Breast epithelium (tissue), 4 donors: ENCODE data around the gene EEF1A2. TPM values are rescaled to one million over a fixed set of nuclear protein-coding genes. Genes with fewer than 3 reads are reported as not detected.
"Not testable (repeated sequence)": the region's sequence is repeated elsewhere in the genome, so short reads cannot be mapped to it uniquely, and the experiment has no call there.

Source experiments
- DNase-seq, 2 donors: peaks; one replicate each; pipeline ENCODE4 v3.0.0-alpha.2; 2019; ENCODE audit warnings: low spot score in 2 of 2
- H3K27ac ChIP-seq, 2 donors: fragments of 200-600 bp; sonication (generic) in 1 of 2; one replicate each; pipeline ENCODE4 v1.5.1; 2016 to 2019; ENCODE audit warnings: mild to moderate bottlenecking in 1 of 2
- H3K27me3 ChIP-seq, 2 donors: fragments of 200-600 bp; sonication (generic) in 1 of 2; one replicate each; pipeline versions ENCODE4 v1.5.1 to v1.6.0; 2017 to 2019; ENCODE audit warnings: control low read depth in 1 of 2, mild to moderate bottlenecking in 1 of 2
- H3K36me3 ChIP-seq: fragments of 200-600 bp; one replicate; pipeline ENCODE4 v1.5.1; 2019
- H3K4me1 ChIP-seq, 2 donors: fragments of 200-600 bp; sonication (generic); one replicate each; pipeline ENCODE4 v1.5.1; 2016 to 2019; ENCODE audit warnings: control low read depth in 1 of 2
- H3K4me3 ChIP-seq, 3 donors: fragments of 200-600 bp; sonication (generic); 1 replicate in 2 of 3; 2 replicates in 1 of 3; pipeline ENCODE4 v1.5.1; 2016 to 2019; ENCODE audit warnings: mild to moderate bottlenecking in 3 of 3, moderate library complexity in 2 of 3
- H3K9me3 ChIP-seq, 2 donors: fragments of 200-600 bp; sonication (generic) in 1 of 2; one replicate each; pipeline ENCODE4 v1.5.1; 2016 to 2019; ENCODE audit warnings: control low read depth in 1 of 2
- POLR2A ChIP-seq: fragments of 450-650 bp; IDR thresholded peaks from one replicate; pipeline ENCODE4 v1.6.1; 2016; ENCODE audit warnings: antibody characterized with exemption, mild to moderate bottlenecking, moderate library complexity
- POLR2AphosphoS5 ChIP-seq, 3 donors: sonication (generic); formaldehyde crosslinking; IDR thresholded peaks; one replicate each; pipeline ENCODE4 v1.6.1; 2017; ENCODE audit warnings: antibody characterized with exemption in 3 of 3
- intact Hi-C: fragments of 100-400 bp; cut with DNase I; formaldehyde crosslinking; loops from one replicate; pipeline ENCODE4 v1.15.1; 2023; ENCODE audit warnings: low total_unique reads
- total RNA-seq, 3 donors: library from RNA; depleted of rRNA; stranded (reverse); fragments of >200 nt; gene quantifications; one replicate each; pipeline ENCODE4 v1.1.0, GENCODE V29; 2016
- TF ChIP-seq, protein P1 (sequence below), 3 donors: fragments of 450-650 bp; IDR thresholded peaks; one replicate each; pipeline ENCODE4 v1.5.1; 2016 to 2017; ENCODE audit warnings: antibody characterized with exemption in 3 of 3, mild to moderate bottlenecking in 3 of 3, moderate library complexity in 3 of 3

Gene EEF1A2
- total RNA-seq, 3 donors from 2014 or later, result 0.48 to 20.6 (median 4.8) TPM

GRCh38 chr20:63483834-63484233 lies 15.0 kb downstream of the EEF1A2 start:
- no peak overlapping the region for H3K4me3 ChIP-seq
- TF ChIP-seq POLR2A, result no peak
- TF ChIP-seq POLR2AphosphoS5 (IDR thresholded peaks at IDR 0.05), result no peak
- TF ChIP-seq, protein P1, sequence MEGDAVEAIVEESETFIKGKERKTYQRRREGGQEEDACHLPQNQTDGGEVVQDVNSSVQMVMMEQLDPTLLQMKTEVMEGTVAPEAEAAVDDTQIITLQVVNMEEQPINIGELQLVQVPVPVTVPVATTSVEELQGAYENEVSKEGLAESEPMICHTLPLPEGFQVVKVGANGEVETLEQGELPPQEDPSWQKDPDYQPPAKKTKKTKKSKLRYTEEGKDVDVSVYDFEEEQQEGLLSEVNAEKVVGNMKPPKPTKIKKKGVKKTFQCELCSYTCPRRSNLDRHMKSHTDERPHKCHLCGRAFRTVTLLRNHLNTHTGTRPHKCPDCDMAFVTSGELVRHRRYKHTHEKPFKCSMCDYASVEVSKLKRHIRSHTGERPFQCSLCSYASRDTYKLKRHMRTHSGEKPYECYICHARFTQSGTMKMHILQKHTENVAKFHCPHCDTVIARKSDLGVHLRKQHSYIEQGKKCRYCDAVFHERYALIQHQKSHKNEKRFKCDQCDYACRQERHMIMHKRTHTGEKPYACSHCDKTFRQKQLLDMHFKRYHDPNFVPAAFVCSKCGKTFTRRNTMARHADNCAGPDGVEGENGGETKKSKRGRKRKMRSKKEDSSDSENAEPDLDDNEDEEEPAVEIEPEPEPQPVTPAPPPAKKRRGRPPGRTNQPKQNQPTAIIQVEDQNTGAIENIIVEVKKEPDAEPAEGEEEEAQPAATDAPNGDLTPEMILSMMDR (IDR thresholded peaks at IDR 0.05), result no peak
- no peak overlapping the region for H3K27ac ChIP-seq
- intact Hi-C loops, result no loop called here
- H3K9me3 ChIP-seq, result peaks cover 3 to 4% of the 10 kb centered on the region in 2 donors
- H3K36me3 ChIP-seq, result no peaks in the 10 kb centered on the region
- DNase-seq, result no peak
- peaks cover 2 to 93% of the 10 kb centered on the region in 2 donors for H3K27me3 ChIP-seq
- no peaks in the 10 kb centered on the region for H3K4me1 ChIP-seq

DNA sequence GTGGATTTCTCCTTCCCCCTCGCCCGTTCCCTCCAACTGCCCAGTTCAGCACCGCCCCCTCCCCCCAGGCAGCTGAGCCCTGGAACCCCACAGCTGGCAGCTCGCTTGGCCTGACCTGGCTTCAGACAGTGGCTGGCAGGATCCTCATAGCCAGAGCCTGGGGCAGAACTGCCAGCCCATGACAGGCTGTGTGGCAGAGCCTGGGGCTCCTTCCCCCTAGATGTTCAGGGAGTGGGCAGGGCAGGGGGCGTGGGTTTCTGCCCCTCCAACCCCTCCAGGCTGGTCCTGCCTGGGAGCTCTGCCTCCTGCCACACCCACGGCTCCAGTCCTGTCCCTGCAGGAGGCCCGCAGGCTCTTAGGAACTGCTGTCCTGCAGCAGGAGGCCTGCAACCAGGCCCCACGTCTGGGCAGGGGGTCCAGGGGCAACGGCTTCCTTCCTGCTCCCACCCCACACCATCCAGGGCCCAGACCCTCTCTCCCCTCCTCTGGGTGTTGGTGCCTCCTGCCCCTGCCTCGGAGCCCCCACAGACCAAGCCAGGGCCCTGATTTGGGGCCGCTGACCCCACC lies 16.8 kb downstream of the EEF1A2 start:
- Histone ChIP-seq H3K27ac (no peak overlapping the region), H3K9me3 (peaks cover 3 to 4% of the 10 kb centered on the region in 2 donors), H3K27me3 (peaks cover 2 to 94% of the 10 kb centered on the region in 2 donors), H3K4me3 (no peak overlapping the region), H3K36me3 (no peaks in the 10 kb centered on the region), H3K4me1 (no peaks in the 10 kb centered on the region)
- intact Hi-C loops, result no loop called here
- TF ChIP-seq, protein P1 (IDR thresholded peaks at IDR 0.05), result no peak
- no peak for TF ChIP-seq POLR2A
- TF ChIP-seq POLR2AphosphoS5 (IDR thresholded peaks at IDR 0.05), result no peak
- no peak for DNase-seq

DNA sequence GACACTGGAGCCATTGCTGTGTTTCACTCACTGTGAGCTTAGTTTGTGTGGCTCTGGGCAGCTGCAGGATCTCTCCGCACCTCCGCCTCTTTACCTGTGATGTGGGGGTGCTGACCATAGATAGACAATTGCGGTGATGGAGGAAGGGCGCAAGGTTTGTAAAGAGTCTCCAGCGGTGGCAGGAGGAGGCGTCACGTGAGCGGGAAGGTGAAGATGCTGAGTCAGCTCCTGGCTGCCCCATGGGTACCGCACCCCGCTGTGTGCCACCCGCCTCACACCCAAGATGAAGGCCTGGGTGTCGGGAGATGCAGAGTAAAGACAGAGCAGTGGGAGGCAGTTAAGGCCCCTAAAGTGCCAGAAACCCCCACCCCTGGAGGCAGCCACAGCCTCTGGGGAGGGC lies 17.4 kb downstream of the EEF1A2 start:
- Histone ChIP-seq H3K9me3 (peaks cover 2 to 4% of the 10 kb centered on the region in 2 donors), H3K4me3 (no peak overlapping the region), H3K36me3 (no peaks in the 10 kb centered on the region), H3K27ac (no peak overlapping the region), H3K27me3 (peaks cover 2 to 96% of the 10 kb centered on the region in 2 donors), H3K4me1 (no peaks in the 10 kb centered on the region)
- DNase-seq, result no peak
- TF ChIP-seq, protein P1 (IDR thresholded peaks at IDR 0.05), result no peak
- intact Hi-C loops, result no loop called here

GRCh38 chr20:63479695-63480419 lies 19.0 kb downstream of the EEF1A2 start:
- H3K27ac ChIP-seq, H3K4me3 ChIP-seq, H3K9me3 ChIP-seq, intact Hi-C loops, H3K36me3 ChIP-seq, DNase-seq, H3K4me1 ChIP-seq: not testable (repeated sequence)
- peaks cover 2 to 94% of the 10 kb centered on the region in 2 donors for H3K27me3 ChIP-seq

GRCh38 chr20:63478346-63479302 lies 20.3 kb downstream of the EEF1A2 start:
- no peak overlapping the region for H3K4me3 ChIP-seq
- intact Hi-C loops, result no loop called here
- no peaks in the 10 kb centered on the region for H3K9me3 ChIP-seq
- no peaks in the 10 kb centered on the region for H3K36me3 ChIP-seq
- no peak overlapping the region for H3K27ac ChIP-seq
- H3K27me3 ChIP-seq, result peaks cover 2 to 94% of the 10 kb centered on the region in 2 donors
- H3K4me1 ChIP-seq, result no peaks in the 10 kb centered on the region
- no peak for DNase-seq
- TF ChIP-seq POLR2A (no peak), POLR2AphosphoS5 (IDR thresholded peaks at IDR 0.05) (no peak)
- TF ChIP-seq, protein P1 (IDR thresholded peaks at IDR 0.05), result no peak
